Upper lobe of left lung (tissue), 4 donors: ENCODE results near the gene NPSR1.

ENCODE experiments used
- EP300 ChIP-seq, 4 donors: sonication (generic); formaldehyde crosslinking; IDR thresholded peaks; one replicate each; pipeline ENCODE4 v1.5.1; 2017; ENCODE audit warnings: antibody characterized with exemption in 4 of 4, control low read depth in 2 of 4
- POLR2A ChIP-seq, 4 donors: fragments of 450-650 bp; IDR thresholded peaks; one replicate each; pipeline ENCODE4 v1.5.1; 2016 to 2017; ENCODE audit warnings: antibody characterized with exemption in 4 of 4, mild to moderate bottlenecking in 2 of 4
- TF ChIP-seq, protein P1 (sequence below), 6 experiments: fragments of 450-650 bp in 4 of 6; fragments of 200-600 bp in 2 of 6; sonication (generic) in 2 of 6; IDR thresholded peaks; one replicate each; pipeline ENCODE4 v1.5.1; 2016 to 2019; ENCODE audit warnings: antibody characterized with exemption in 6 of 6

DNA sequence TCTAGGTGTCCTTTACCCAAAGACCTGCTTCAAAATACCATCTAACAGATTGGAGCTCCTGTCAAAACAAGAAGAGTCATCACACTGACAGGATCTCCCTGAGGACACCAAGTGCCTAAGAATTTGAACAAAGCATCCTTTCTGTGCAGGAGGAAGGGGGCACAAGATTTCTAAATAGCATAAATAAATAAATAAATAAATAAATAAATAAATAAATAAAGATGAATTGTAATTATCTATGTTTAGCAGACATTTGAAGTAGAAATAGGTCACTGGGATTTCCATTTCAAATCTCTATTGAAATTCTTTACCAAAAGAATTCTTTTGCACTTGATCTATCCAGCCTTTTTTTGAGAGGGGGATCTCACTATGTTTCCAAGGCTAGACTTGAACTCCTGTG, 65.3 kb downstream of the NPSR1 start:
- TF ChIP-seq, protein P1, sequence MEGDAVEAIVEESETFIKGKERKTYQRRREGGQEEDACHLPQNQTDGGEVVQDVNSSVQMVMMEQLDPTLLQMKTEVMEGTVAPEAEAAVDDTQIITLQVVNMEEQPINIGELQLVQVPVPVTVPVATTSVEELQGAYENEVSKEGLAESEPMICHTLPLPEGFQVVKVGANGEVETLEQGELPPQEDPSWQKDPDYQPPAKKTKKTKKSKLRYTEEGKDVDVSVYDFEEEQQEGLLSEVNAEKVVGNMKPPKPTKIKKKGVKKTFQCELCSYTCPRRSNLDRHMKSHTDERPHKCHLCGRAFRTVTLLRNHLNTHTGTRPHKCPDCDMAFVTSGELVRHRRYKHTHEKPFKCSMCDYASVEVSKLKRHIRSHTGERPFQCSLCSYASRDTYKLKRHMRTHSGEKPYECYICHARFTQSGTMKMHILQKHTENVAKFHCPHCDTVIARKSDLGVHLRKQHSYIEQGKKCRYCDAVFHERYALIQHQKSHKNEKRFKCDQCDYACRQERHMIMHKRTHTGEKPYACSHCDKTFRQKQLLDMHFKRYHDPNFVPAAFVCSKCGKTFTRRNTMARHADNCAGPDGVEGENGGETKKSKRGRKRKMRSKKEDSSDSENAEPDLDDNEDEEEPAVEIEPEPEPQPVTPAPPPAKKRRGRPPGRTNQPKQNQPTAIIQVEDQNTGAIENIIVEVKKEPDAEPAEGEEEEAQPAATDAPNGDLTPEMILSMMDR (IDR thresholded peaks at IDR 0.05) = no peak
- TF ChIP-seq EP300 (IDR thresholded peaks at IDR 0.05) = no peak
- no peak for TF ChIP-seq POLR2A (IDR thresholded peaks at IDR 0.05)
